ENCODE data around the gene PTER.

The PTER gene, protein sequence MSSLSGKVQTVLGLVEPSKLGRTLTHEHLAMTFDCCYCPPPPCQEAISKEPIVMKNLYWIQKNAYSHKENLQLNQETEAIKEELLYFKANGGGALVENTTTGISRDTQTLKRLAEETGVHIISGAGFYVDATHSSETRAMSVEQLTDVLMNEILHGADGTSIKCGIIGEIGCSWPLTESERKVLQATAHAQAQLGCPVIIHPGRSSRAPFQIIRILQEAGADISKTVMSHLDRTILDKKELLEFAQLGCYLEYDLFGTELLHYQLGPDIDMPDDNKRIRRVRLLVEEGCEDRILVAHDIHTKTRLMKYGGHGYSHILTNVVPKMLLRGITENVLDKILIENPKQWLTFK

DNA sequence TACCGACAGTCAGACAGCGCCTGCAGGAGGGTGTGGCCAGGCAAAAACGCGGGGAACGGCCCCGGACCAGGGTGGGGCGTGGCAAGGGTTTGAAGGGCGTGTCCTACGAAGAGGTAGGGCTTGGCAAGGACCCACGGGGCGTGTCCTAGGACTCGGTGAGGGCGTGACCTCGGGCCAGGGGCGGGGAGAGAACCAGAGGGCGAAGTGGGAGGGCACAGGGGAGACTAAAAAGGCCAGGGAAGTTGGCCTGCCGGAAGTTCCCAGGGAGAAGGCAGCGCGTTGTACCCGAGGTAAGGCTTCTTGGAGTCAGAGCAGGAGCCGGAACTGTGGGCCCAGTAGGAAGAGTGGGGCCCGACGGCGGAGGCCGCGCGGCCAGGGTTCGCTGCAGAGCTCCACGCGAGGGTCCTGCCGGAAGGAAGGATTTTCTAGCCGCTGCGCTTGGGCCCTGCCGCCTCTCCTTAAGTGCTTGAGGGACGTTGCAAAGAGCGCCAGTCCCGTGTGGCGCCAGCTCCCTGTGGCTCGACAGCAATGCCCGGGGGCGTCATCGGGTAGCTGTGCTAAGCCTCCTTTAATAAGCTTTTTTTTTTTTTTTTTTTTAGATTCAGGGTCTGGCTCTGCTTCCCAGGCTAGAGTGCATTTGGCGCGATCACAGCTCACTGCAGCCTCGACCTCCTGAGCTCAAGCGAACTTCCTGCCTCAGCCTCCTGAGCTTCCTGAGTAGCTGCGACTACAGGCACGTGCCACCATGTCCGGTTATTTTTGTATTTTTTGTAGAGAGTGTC is at the start of gene PTER:
TSS of gene PTER (plus strand) at position 253 of the 782 bp plus-strand sequence. CDS start 47,375 bp downstream, outside the sequence.
- DNase-seq = peak; percentile 86

DNA sequence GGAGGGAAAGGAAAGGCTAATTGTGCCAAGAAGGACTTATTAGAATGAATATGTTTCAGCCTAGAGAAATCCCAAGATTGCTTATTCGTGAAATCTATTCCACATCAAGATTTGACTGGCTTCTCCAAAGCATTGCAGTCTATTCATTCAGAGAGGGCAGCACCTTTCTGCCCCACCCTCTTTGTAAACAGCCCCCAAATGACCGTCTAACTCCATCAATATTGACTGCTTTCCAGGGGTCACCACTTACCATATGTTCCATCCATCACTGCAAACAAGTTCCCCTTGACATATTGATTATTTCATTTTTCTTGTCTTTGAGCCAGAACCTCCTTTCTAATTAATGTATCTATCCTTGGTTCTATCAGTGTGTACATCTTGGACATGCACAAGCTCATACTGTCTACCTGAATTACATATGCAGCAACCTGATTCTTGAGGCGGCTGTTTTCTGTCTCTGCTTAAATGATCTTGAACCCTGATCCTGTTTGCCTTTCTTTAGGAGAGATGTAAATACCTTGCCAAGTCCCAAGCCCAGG is 44.2 kb upstream of the PTER start:
- no peak for DNase-seq

DNA sequence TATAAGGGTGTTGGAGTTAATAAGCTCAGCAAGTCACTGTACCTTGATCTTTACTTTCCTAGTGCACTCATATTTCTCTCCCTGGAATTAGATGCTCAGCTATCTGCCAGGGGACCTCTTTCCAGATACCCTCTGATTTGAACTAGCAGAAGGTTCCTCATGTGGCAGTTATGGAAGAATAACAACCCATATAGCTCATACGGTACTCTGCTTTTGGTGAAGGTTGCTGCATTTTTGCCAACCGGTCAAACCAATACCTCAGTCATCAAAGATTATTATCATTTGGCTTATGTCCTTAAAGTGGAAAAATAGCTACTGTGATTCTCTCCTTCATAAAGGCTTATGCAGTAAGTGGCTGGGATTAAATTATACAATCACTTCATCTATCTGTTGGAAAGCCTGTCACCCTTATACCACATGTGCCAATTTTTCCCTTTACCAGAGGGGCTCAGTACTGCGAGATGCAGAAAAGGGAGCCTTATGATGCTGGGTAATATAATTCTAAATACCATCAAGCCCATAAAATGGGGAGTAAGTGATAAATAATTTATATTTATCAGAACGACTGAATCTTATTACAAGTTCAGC is 43.4 kb upstream of the PTER start:
- DNase-seq = no peak

DNA sequence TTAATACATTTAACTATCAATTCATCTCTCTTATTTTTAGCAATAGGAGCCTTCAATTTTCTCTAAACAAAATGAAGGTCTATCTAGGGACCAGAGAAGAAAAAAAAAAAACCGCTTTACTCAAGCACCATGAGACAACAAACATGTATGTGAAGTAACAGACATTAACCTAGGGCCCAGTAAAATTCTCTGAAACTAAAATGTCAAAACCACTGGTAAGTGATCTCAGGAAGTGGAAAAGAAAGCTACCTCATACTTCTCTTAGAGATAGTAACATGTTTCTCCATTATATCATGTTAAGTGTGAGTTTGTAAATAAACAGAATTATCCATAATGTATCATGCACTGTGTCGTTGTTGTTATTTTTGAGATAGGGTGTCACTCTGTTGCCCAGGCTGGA is 35.4 kb upstream of the PTER start:
- no peak for DNase-seq

DNA sequence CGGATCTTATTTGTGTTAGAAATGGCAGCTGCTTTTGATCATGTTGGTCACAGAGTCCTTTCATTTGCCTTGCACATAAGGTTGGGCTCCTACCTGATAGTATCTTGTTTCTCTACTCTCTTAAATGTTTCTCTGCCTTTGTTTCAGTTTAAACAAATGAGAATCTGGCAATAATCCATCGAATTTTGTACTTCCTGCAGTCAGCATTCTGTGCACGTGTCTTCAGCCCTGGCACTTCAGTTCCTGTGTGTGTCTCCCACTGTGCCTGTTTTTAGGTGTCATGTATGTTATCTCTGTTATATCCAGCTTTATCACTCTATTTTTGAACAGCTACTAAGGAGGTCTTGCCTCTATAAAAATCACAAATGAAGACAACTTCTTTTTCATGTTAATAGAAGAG is 28.4 kb upstream of the PTER start:
- DNase-seq = no peak

DNA sequence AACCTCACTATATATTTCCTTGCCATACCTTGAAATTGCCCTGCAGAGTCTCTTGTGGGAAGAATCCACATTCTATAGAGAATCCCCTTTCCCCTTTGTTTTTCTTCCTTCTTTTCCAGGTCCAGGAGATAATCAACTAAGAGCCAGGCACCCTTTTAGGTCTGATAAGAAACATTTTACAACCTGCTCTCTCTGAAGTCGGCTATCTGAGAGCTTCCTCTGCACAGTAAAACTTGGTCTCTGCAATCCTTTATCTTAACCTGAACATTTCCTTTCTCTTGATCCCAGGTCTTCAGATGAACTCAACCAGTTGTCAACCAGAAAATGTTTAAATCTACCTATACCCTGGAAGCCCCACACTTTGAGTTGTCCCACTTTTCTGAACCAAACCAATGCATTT is 19.5 kb upstream of the PTER start:
- no peak for DNase-seq

DNA sequence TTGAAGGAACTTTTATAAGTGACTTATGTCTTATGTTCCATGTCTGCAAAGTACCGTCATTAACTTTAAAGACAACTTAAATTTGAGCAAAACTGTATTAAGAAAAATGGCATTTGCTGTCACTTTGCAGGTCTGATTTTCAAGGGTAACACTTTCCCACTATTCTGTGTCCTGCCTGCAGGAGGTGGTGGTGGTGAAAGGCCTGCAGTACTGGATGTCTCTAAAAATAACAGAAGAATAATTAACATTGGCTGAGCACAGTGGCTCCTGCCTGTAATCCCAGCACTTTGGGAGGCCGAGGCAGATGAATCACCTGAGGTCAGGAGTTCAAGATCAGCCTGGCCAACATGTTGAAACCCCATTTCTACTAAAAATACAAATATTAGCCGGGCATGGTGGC is 13.2 kb upstream of the PTER start:
- DNase-seq = no peak

DNA sequence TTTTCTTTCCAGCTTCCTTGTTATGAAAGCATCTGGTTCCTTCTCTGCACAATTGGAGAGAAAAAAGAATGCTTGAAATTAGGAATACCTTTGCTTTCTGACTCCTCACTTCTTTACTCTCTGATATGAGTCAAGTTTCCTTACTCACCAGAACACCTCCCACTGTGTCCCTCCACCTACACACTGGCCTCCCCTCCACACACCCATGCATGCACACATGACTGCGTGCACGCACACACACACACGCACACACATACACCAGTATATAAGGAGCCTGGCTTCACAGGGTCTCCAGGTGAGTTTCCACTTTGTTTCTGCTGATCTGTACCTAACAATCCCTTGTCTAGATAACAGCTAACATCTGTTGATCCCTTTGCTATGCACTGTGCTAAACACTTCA is 11.4 kb upstream of the PTER start:
- no peak for DNase-seq

DNA sequence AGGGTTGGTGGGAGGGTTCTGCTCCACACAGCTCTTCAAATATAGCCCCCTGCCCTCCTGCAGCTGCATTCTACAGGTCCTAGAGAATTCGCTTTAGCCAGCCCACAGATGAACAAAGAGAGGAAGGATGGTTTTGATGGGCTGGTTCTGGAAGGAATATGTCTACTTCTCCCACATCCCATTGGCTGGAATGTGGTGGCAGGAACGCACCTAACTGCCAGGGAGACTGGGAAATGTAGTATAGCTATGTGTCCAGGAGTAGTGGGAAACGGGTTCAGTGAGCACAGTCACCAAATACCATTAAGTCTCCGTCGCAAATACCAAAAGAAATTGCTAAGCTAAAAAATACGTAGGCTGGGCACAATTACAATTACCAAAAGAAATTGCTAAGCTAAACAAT is 7.3 kb upstream of the PTER start:
- no peak for DNase-seq

DNA sequence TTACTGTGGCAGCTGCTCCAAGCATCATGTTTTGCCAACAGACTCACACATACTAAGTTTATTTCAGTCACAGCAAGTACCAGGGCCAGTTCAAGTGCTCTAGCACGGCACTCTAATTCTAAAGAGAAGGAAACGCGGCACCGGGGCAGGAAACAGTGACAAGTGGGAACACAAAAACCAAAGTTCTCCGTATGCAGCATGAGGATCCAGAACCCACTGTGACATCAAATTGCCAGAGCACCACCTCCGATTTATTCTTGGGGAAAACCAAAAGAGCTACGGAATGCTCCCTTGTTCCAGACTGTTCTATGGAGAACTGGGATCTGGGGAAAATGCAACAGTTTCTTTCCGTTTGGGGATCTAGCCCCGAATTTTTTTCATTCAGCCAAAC is 448 bp upstream of the PTER start:
- no peak for DNase-seq

DNA sequence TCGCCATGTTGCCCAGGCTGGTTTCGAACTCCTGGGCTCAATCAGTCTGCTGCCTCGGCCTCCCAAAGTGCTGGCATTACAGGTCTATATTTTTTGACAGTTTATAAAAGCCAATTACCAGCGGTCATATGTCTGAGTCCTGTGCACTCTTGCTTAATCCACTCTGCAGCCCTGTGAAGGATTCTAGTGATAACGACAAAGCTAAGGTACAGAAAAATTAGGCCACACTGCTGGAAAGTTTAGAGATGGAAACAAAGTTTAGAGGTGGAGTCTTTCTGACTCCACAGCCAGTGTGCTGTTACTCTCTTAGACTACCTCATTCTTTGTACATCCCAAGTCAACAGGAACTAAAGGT is 707 bp downstream of the PTER start:
- DNase-seq = no peak

DNA sequence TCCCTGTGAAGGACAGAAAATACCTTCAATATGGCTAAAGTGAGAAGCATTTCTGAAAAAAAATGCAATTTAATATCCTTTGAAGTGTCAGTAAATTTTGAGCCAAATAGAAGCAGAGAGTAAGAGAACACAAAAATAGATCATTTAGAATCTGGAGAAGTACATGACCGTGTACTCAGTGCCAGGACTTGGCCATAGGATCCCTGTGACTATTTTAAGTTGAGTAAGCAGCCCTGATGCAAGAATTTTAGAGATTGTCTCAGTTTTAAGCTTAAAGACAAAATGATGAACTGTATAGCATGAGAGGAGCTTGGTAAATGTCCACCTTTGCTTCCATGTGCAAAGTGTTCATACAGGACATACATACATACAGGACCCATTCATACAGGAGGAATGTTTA is 2.5 kb downstream of the PTER start:
- no peak for DNase-seq

DNA sequence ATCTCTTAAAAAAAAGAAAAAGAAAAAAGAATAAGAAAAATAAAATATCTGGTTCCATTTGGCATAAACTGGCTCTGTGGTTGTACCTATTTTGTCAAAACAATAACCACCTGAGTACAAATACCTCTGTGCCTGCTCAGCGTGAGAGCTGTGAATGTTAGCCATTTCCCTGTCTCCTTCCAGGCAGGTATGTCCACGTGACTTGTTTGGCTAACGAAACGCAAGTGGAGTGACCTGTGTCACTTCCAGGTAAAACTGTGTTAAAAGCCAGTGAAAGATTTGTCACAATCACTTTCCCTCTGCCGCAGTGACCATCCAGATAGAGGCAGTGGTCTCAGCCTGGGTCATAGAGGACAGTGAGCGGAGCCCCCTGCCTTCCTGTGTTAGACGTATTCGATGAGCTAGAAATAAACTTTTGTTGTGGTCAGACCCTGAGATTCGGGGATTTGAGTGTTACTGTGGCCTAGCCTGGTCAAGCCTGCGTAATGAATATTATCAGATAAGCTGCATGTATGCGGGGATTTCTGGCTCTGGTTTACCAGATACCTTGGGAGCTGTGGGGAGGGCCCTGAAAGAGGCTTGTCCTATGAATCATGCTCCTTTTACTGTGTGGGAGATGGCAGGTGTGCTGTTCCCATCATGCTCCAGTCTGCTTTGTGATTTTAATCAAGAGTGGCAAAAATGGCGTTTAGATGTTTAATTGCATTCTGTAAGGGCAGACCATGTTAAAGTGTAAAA is 3.8 kb downstream of the PTER start:
- no peak for DNase-seq

DNA sequence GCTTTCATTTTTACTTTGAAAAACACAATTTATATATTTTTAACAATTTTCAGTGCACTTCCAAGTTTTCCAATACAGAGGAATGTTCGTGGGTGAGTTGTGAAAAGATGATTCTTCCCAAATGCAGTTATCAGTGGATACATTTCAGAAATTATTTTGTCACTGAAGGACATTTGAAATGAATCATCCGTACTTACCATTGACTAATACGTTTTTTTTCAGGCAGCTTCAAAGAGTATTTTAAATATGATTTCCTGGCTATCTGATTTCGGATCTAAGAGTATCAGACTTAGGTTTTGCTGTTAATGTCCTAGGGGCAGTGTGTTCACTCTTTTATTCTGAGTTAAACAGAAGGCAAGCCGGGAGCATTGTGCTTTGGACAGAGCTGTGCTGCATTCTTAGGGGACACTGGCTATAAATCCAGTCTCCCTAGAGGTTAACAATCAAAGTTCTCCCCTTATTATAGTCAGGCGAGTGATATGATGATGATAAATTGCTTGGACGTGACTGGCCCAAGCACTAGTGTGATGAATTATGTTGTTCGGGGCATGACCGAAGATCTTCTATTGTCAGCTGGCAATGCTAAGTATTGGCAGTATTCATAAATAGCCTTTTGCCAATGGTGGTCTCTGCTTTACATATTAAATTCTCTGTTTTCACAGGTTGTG is 4.5 kb downstream of the PTER start:
- DNase-seq = no peak

DNA sequence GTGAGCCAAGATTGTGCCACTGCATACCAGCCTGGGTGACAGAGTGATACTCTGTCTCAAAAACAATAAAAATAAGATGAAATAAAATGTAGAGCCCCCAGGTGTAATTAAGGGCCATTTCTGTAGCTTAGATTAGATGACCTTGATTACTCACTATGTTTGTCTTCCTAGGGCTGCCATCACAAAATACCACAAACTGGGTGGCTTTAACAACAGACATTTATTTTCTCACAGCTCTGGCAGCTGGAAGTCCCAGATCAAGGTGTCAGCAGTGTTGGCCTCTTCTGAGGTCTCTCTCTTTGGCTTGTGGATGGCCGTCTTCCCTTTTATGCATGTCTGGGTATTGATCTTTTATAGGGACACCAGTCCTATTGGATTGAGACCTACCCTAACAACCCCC is 6.1 kb downstream of the PTER start:
- DNase-seq = no peak

DNA sequence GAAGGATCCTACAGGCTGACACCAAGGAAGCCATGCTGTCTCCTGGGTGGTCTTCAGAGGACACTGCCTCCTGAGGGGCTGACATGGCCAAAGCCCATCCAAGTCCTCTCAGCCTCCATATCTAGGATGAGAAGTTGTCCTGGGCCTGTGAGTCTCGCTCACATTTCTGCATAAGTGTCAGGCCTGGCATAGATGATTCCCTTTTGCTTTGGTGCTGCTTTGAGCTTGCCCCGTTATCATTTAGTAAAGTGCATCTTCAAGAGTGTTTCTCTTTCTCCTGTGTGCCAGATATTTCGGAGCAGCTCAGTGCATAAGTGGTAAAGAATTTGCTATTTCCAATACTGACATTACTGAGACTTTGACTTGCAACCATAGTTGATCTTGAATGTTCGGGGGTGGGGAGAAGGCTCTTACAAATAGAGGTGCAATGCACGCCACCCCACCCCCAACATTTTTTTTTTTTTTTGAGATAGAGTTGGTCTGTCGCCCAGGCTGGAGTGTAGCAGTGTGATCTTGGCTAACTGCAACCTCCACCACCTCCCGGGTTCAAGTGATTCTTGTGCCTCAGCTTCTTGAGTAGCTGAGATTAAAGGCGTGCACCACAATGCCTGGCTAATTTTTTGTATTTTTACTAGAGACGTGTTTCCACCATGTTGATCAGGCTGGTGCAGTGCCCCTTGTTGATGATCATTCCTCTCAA is 9.1 kb downstream of the PTER start:
- no peak for DNase-seq

DNA sequence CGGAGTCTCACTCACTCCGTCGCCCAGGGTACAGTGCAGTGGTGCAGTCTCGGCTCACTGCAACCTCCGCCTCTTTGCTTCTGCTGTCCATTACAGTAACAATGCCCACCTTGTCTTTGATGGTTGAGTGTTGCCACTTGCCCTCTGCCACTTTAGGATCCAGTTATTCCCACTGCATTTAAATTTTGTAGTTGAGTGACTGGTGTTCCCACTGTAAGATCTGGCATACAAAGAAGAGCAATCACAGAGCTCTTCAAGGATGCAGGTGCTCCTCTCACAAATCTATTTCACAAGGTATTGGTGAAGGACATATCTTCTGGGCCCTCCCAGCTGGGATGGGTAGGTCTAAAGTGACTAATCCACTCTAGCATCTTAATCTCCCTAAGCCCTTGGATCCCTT is 12.6 kb downstream of the PTER start:
- DNase-seq = no peak

DNA sequence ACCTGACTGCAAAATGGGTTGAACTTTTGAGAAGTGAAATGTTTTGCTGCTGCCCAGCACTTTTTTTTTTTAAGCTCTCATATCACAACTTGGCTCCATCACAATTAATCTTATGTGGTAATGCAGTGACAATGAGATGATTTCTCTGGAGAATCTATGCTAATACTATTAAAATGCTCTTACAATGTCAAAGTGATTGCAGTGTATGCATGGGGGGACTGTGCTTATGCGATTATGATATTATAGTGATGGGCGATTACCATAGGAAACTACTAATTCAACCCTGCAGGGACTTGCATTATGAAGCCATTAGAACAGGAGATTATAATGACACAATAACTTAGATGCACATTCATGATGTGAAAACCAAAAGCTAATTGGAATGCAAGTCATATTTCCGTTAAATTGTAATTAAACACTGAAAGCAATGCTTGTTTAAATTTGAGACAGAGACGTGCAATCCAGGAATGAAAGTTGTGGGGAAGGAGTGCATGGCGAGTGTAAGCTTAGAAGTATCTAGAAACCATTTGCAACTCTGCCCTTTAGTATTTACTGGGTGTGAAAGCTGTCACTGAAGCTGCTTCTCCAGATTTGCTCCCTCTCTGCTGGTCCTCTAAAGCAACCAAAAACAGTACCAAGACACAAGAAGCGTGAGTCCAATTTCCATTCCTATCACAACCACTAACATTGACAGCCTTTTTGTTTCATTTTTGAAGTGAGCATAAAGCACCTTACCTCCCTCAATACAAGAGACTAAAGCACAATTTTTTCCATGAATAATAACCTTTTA is 21.6 kb downstream of the PTER start:
- no peak for DNase-seq

DNA sequence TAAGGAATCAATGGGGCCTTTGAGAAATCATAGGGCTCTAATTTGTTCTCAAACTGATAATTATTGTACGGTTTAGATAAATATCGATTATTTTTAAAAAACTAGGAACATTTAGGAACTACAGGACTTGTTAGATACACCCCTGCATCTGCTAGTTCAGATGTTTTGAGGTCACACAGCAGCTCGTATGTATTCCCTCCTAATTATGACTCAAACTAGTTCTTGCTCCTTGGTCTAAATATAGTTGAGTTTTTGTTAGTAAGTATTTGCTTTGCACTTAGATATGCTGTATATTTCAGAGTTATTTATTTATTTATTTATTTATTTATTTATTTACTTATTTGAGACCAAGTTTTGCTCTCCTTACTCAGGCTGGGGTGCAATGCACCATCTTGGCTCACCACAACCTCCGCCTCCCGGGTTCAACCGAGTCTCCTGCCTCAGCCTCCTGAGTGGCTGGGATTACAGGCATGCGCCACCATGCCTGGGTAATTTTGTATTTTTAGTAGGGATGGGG is 22.7 kb downstream of the PTER start:
- DNase-seq = no peak

DNA sequence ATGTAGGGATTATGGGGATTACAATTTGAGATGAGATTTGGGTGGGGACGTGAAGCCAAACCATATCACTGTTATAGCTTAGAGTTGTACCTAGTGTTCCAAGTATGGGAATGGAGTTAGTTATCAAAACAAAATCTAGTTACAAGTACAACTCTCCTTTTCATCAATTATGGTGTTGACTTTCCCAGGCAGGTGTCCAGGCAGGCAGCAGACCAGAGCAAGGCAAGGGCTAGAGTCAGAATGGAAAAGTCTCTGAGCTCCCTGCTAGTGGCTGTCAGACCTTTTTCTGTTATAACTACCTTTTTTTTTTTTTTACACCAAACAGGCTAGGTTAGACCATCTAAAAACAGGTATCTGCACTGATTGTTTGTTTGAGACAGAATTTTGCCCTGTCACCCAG is 29.2 kb downstream of the PTER start:
- no peak for DNase-seq

DNA sequence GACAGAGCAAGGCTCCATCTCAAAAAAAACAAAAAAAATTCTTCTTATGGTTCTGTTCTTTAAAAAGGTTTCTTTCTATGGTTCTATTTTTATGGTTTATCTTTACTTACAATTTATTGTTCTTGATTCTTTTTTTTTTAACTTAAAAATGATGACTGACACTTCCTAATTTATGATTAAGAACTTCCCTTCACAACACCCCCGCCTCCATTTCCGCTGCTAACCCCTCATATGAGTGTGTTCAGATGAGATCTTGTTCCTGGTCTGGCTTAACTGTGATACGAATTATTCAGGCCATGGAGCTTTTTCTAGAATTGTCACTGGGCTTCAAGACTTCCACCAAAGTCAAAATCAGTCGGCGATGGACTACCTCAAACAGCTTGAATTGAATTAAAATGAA is 33.9 kb downstream of the PTER start:
- no peak for DNase-seq
